IMR-90 (cell line): ENCODE data around the gene PDCL3. TPM values are rescaled to one million over a fixed set of nuclear protein-coding genes. Genes with fewer than 3 reads are reported as not detected.

Experiments used
- ATAC-seq: fragments of 200-7000 bp; cut with Tn5 transposase; 2 replicates; pipeline ENCODE4 v1.9.1; 2020; ENCODE audit warnings: low read depth, mild to moderate bottlenecking, moderate library complexity
- BruUV-seq: library from RNA; stranded (reverse); fragments of 400-500 nt; replicated peaks from 2 replicates; lab custom pipeline; 2021; lab: Mats Ljungman, UMichigan
- CTCF ChIA-PET: fragments of 300-600 bp; formaldehyde crosslinking; extraction: SDS; loops from one replicate; lab custom pipeline; 2021; ENCODE audit warnings: antibody characterized with exemption; lab: Yijun Ruan, JAX
- POLR2A ChIA-PET: fragments of 300-600 bp; sonication (Branson Sonifier 250); formaldehyde crosslinking; loops from one replicate; lab custom pipeline; 2022; ENCODE audit warnings: antibody characterized with exemption; ENCODE audit not compliant: unreplicated experiment; lab: Charles Lee
- DNase-seq: peaks from one replicate; pipeline ENCODE4 v3.0.0; 2013
- H2AFZ ChIP-seq: replicated peaks from 2 replicates; pipeline ENCODE3; 2013; ENCODE audit warnings: low read length, mild to moderate bottlenecking; ENCODE audit not compliant: poor library complexity
- H2AK5ac ChIP-seq: 2 replicates; pipeline ENCODE4 v1.6.1; 2013; ENCODE audit warnings: low read depth, low read length, inconsistent platforms
- H2AK9ac ChIP-seq: replicated peaks from 2 replicates; pipeline ENCODE3; 2013; ENCODE audit warnings: mild to moderate bottlenecking, low read depth, low read length, moderate library complexity; ENCODE audit not compliant: poor library complexity
- H2BK120ac ChIP-seq: 2 replicates; pipeline ENCODE4 v1.6.1; 2013; ENCODE audit warnings: low read depth, low read length, inconsistent platforms
- H2BK15ac ChIP-seq: 3 replicates; pipeline ENCODE4 v1.6.1; 2013; ENCODE audit warnings: low read depth, low read length, inconsistent platforms
- H2BK20ac ChIP-seq: 2 replicates; pipeline ENCODE4 v1.6.1; 2013; ENCODE audit warnings: low read depth, mild to moderate bottlenecking, inconsistent platforms, low read length, moderate library complexity
- H2BK5ac ChIP-seq: 2 replicates; pipeline ENCODE4 v1.6.1; 2013; ENCODE audit warnings: mild to moderate bottlenecking, low read depth, low read length, inconsistent platforms; ENCODE audit not compliant: poor library complexity, severe bottlenecking
- H3K14ac ChIP-seq: replicated peaks from 2 replicates; pipeline ENCODE4 v1.6.1; 2013; ENCODE audit warnings: low read depth, low read length, inconsistent platforms
- H3K18ac ChIP-seq: 2 replicates; pipeline ENCODE4 v1.6.1; 2013; ENCODE audit warnings: low read depth, low read length, control low read depth
- H3K23ac ChIP-seq: 2 replicates; pipeline ENCODE4 v1.6.1; 2013; ENCODE audit warnings: low read depth, low read length, inconsistent platforms
- H3K27ac ChIP-seq: 2 replicates; pipeline ENCODE4 v1.5.1; 2013; ENCODE audit warnings: mild to moderate bottlenecking, control low read depth, low read length; ENCODE audit not compliant: insufficient read depth
- H3K27me3 ChIP-seq: 2 replicates; pipeline ENCODE4 v1.6.1; 2013; ENCODE audit warnings: low read length; ENCODE audit not compliant: control insufficient read depth, insufficient read depth
- H3K36me3 ChIP-seq: 2 replicates; pipeline ENCODE4 v1.6.1; 2013; ENCODE audit warnings: low read length, mixed read lengths; ENCODE audit not compliant: control insufficient read depth, insufficient read depth
- H3K4ac ChIP-seq: 2 replicates; pipeline ENCODE4 v1.6.1; 2013; ENCODE audit warnings: low read depth, low read length, inconsistent platforms
- H3K4me1 ChIP-seq: 2 replicates; pipeline ENCODE4 v1.6.1; 2013; ENCODE audit warnings: low read length, mixed read lengths; ENCODE audit not compliant: control insufficient read depth, insufficient read depth
- H3K4me2 ChIP-seq: 2 replicates; pipeline ENCODE4 v1.6.1; 2013; ENCODE audit warnings: low read depth, mild to moderate bottlenecking, control low read depth, low read length, moderate library complexity
- H3K4me3 ChIP-seq: 2 replicates; pipeline ENCODE4 v1.5.1; 2013; ENCODE audit warnings: low read depth, mild to moderate bottlenecking, control low read depth, low read length, moderate library complexity; ENCODE audit not compliant: insufficient read depth
- H3K56ac ChIP-seq: 2 replicates; pipeline ENCODE4 v1.6.1; 2013; ENCODE audit warnings: low read length, inconsistent platforms; ENCODE audit not compliant: insufficient read depth; ENCODE audit errors: extremely low read depth
- H3K79me1 ChIP-seq, 2 experiments: 2 replicates each; pipeline ENCODE4 v1.6.1; 2013; ENCODE audit warnings: low read length in 2 of 2, inconsistent platforms in 1 of 2, low read depth in 1 of 2
- H3K9ac ChIP-seq: 2 replicates; pipeline ENCODE4 v1.6.1; 2013; ENCODE audit warnings: low read depth, low read length, control low read depth
- H3K9me1 ChIP-seq: 2 replicates; pipeline ENCODE4 v1.6.1; 2013; ENCODE audit warnings: low read length, inconsistent platforms; ENCODE audit not compliant: insufficient read depth
- H3K9me3 ChIP-seq: 2 replicates; pipeline ENCODE4 v1.6.1; 2013; ENCODE audit warnings: low read length; ENCODE audit not compliant: control insufficient read depth, insufficient read depth
- H4K20me1 ChIP-seq: 2 replicates; pipeline ENCODE4 v1.6.1; 2013; ENCODE audit warnings: low read length, inconsistent platforms; ENCODE audit not compliant: insufficient read depth
- H4K5ac ChIP-seq: 2 replicates; pipeline ENCODE4 v1.6.1; 2013; ENCODE audit warnings: mild to moderate bottlenecking, low read depth, low read length, control low read depth
- H4K8ac ChIP-seq, 2 experiments: 2 replicates each; pipeline ENCODE4 v1.6.1; 2013; ENCODE audit warnings: low read depth in 2 of 2, low read length in 2 of 2, control low read depth in 1 of 2, inconsistent platforms in 1 of 2
- H4K91ac ChIP-seq: 2 replicates; pipeline ENCODE4 v1.6.1; 2013; ENCODE audit warnings: low read depth, low read length, inconsistent platforms; ENCODE audit not compliant: insufficient read depth
- BHLHE40 ChIP-seq: fragments of 150-350 bp; IDR thresholded peaks from 2 replicates; pipeline ENCODE4 v1.6.1; 2016; ENCODE audit warnings: mild to moderate bottlenecking, low read depth, low read length
- CEBPB ChIP-seq: IDR thresholded peaks from 2 replicates; pipeline ENCODE4 v1.6.1; 2012; ENCODE audit warnings: low read depth, low read length, improper control_type of control experiment
- CHD1 ChIP-seq: IDR thresholded peaks from 2 replicates; pipeline ENCODE4 v1.6.1; 2012; ENCODE audit warnings: low read depth, low read length, improper control_type of control experiment
- FOS ChIP-seq: fragments of 150-350 bp; IDR thresholded peaks from 2 replicates; pipeline ENCODE4 v1.6.1; 2016; ENCODE audit warnings: low read depth, low read length
- MAFK ChIP-seq: IDR thresholded peaks from 2 replicates; pipeline ENCODE4 v1.6.1; 2012; ENCODE audit warnings: low read depth, low read length, improper control_type of control experiment
- MAZ ChIP-seq: IDR thresholded peaks from 2 replicates; pipeline ENCODE4 v1.6.1; 2012; ENCODE audit warnings: low read depth, mild to moderate bottlenecking, low read length, improper control_type of control experiment, moderate library complexity, borderline replicate concordance
- MXI1 ChIP-seq: IDR thresholded peaks from 2 replicates; pipeline ENCODE4 v1.6.1; 2012; ENCODE audit warnings: low read depth, mild to moderate bottlenecking, low read length, moderate library complexity, borderline replicate concordance
- NFE2L2 ChIP-seq: fragments of 150-350 bp; IDR thresholded peaks from 2 replicates; pipeline ENCODE4 v1.6.1; 2016; ENCODE audit warnings: low read depth, mild to moderate bottlenecking, low read length
- POLR2A ChIP-seq: IDR thresholded peaks from 2 replicates; pipeline ENCODE4 v1.6.1; 2012; ENCODE audit warnings: mild to moderate bottlenecking, low read depth, low read length
- RAD21 ChIP-seq: IDR thresholded peaks from 2 replicates; pipeline ENCODE4 v1.6.1; 2012; ENCODE audit warnings: low read length, improper control_type of control experiment
- RCOR1 ChIP-seq: IDR thresholded peaks from 2 replicates; pipeline ENCODE4 v1.6.1; 2012; ENCODE audit warnings: mild to moderate bottlenecking, low read length, improper control_type of control experiment; ENCODE audit not compliant: insufficient replicate concordance
- RFX5 ChIP-seq: IDR thresholded peaks from 2 replicates; pipeline ENCODE4 v1.8.0; 2012; ENCODE audit warnings: low read depth, mild to moderate bottlenecking, low read length, moderate library complexity
- SMC3 ChIP-seq: fragments of 150-350 bp; IDR thresholded peaks from 2 replicates; pipeline ENCODE4 v1.6.1; 2016; ENCODE audit warnings: low read depth, mild to moderate bottlenecking, antibody characterized with exemption, low read length, moderate library complexity
- USF2 ChIP-seq: fragments of 150-350 bp; IDR thresholded peaks from 2 replicates; pipeline ENCODE4 v1.6.1; 2017; ENCODE audit warnings: mild to moderate bottlenecking, antibody characterized with exemption, low read length, low read depth
- WGBS, 2 experiments: methylation state at CpG; one replicate each; pipeline versions ENCODE4 v1.1.5 to v1.1.7; 2013; ENCODE audit warnings: missing lambda C conversion rate in 2 of 2; ENCODE audit not compliant: insufficient read length in 1 of 2; ENCODE audit errors: extremely low coverage in 2 of 2; 5-methylcytosine and 5-hydroxymethylcytosine counted together
- dilution Hi-C: fragments of 300-500 bp; cut with HindIII; formaldehyde crosslinking; loops from one replicate; pipeline ENCODE4 v1.14.3; 2018; ENCODE audit warnings: low sequenced_read_pairs; ENCODE audit not compliant: unreplicated experiment
- in situ Hi-C: fragments of 300-500 bp; cut with MboI; formaldehyde crosslinking; loops from 3 replicates; pipeline ENCODE4 v1.14.3; 2019; ENCODE audit warnings: low sequenced_read_pairs, inconsistent platforms, mixed read lengths
- intact Hi-C: fragments of 100-400 bp; cut with micrococcal nuclease; formaldehyde crosslinking; loops from 2 replicates; pipeline ENCODE4 v1.10.0; 2022
- polyA plus RNA-seq, 3 experiments: library from polyadenylated mRNA; depleted of rRNA; stranded (reverse); fragments of >200 nt; gene quantifications; 2 replicates each; pipeline ENCODE4 v1.2.3, GENCODE V29; 2012; ENCODE audit warnings: low replicate concordance in 1 of 3
- total RNA-seq: library from RNA; depleted of rRNA; stranded (reverse); fragments of >200 nt; gene quantifications from 2 replicates; pipeline ENCODE4 v1.2.3, GENCODE V29; 2012
- TF ChIP-seq, protein P1 (sequence below): fragments of 150-350 bp; IDR thresholded peaks from 2 replicates; pipeline ENCODE4 v1.6.1; 2016; ENCODE audit warnings: low read depth, mild to moderate bottlenecking, low read length, moderate library complexity, borderline replicate concordance

Gene PDCL3
- total and polyA plus RNA-seq, 2 of the 4 experiments (the other 2 are of a cell fraction): 9.5 to 26.4 TPM

- Histone ChIP-seq H4K8ac (no peak overlapping the region), H2AK5ac (no peak overlapping the region), H3K27ac (no peak overlapping the region), H2BK15ac (no peak overlapping the region), H2AFZ (peak overlapping the region; percentile 21), H3K4me1 (no peaks in the 10 kb centered on the region), H3K9me3 (no peaks in the 10 kb centered on the region), H2AK9ac (no peak overlapping the region), H3K36me3 (no peaks in the 10 kb centered on the region), H3K14ac (no peak overlapping the region), H2BK5ac (no peak overlapping the region), H4K20me1 (no peaks in the 10 kb centered on the region), H3K9ac (no peak overlapping the region), H3K79me1 (no peaks in the 10 kb centered on the region), H3K4me3 (no peak overlapping the region), H3K56ac (no peak overlapping the region), H3K4ac (no peak overlapping the region), H4K5ac (no peak overlapping the region), H4K91ac (no peak overlapping the region), H3K23ac (no peak overlapping the region), H3K9me1 (no peaks in the 10 kb centered on the region), H2BK120ac (no peak overlapping the region), H3K18ac (no peak overlapping the region), H3K4me2 (no peak overlapping the region), H3K27me3 (no peaks in the 10 kb centered on the region), H2BK20ac (no peak overlapping the region)
- no peak for DNase-seq
- intact Hi-C loops: no loop called here
- in situ Hi-C loops: no loop called here
- no peak for ATAC-seq
- CTCF ChIA-PET: interaction anchor here (0.6 kb wide), 1 partner anchor 90 kb away, joined by 4 read pairs; no protein-coding TSS in a partner anchor
- WGBS, 2 experiments: 53% methylated on average over 2 of the region's 15 CpGs; no CpG with 5 or more reads in 1 of the 2 experiments
- BruUV-seq: no TSS peak
- POLR2A ChIA-PET: no interaction called here
- dilution Hi-C loops: no loop called here
- no peak for TF ChIP-seq CEBPB
- no peak for TF ChIP-seq MAFK
- TF ChIP-seq, protein P1, sequence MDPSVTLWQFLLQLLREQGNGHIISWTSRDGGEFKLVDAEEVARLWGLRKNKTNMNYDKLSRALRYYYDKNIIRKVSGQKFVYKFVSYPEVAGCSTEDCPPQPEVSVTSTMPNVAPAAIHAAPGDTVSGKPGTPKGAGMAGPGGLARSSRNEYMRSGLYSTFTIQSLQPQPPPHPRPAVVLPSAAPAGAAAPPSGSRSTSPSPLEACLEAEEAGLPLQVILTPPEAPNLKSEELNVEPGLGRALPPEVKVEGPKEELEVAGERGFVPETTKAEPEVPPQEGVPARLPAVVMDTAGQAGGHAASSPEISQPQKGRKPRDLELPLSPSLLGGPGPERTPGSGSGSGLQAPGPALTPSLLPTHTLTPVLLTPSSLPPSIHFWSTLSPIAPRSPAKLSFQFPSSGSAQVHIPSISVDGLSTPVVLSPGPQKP: no peak
- no peak for TF ChIP-seq SMC3
- TF ChIP-seq CHD1: no peak
- TF ChIP-seq FOS: no peak
- TF ChIP-seq NFE2L2: no peak
- TF ChIP-seq RFX5: no peak
- no peak for TF ChIP-seq MXI1
- no peak for TF ChIP-seq RCOR1
- no peak for TF ChIP-seq USF2
- no peak for TF ChIP-seq RAD21
- no peak for TF ChIP-seq POLR2A
- no peak for TF ChIP-seq MAZ
- no peak for TF ChIP-seq BHLHE40
These were observed 17.8 kb downstream of the PDCL3 start for GRCh38 chr2:100580367-100581276.
